ENCODE data around the gene GPR155.
"Not testable (repeated sequence)": the region's sequence is repeated elsewhere in the genome, so short reads cannot be mapped to it uniquely, and the experiment has no call there.

GPR155 gene

DNA sequence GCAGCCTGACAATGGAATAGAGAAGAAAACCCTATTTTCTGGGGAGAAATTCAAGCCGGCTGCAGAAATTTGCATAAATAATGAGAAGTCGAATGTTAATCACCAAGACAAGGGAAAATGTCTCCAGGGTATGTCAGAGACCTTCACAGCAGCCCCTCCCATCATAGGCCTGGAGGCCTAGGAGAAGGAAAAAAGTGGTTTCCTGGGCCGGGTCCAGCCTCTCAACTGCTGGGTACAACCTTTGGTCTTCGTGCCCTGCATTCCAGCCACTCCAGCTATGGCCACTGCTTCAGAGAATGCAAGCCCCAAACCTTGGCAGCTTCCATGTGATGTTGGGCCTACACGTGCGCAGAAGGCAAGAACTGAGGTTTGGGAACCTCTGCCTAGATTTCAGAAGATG, 97.3 kb downstream of the GPR155 start:
- H3K4me3 ChIP-seq (ENCODE audit: low read depth, low read length): no peak overlapping the region
- TF ChIP-seq, protein P1, sequence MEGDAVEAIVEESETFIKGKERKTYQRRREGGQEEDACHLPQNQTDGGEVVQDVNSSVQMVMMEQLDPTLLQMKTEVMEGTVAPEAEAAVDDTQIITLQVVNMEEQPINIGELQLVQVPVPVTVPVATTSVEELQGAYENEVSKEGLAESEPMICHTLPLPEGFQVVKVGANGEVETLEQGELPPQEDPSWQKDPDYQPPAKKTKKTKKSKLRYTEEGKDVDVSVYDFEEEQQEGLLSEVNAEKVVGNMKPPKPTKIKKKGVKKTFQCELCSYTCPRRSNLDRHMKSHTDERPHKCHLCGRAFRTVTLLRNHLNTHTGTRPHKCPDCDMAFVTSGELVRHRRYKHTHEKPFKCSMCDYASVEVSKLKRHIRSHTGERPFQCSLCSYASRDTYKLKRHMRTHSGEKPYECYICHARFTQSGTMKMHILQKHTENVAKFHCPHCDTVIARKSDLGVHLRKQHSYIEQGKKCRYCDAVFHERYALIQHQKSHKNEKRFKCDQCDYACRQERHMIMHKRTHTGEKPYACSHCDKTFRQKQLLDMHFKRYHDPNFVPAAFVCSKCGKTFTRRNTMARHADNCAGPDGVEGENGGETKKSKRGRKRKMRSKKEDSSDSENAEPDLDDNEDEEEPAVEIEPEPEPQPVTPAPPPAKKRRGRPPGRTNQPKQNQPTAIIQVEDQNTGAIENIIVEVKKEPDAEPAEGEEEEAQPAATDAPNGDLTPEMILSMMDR (IDR thresholded peaks at IDR 0.05; ENCODE audit: borderline replicate concordance, insufficient read depth, low read depth, low read length): no peak

DNA sequence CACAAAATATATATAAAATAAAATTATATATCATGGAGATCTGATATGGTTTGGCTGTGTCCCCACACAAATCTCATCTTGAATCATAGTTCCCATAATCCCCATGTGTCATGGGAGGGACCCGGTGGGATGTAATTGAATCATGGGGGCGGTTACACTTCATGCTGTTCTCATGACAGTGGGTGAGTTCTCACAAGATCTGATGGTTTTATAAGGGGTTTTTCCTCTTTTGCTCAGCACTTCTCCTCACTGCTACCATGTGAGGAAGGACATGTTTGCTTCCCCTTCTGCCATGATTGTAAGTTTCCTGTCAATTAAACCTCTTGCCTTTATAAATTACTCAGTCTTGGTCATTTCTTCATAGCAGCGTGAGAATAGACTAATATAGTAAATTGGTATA, 98.1 kb downstream of the GPR155 start:
- not testable (repeated sequence) for H3K4me3 ChIP-seq (ENCODE audit: low read depth, low read length)

DNA sequence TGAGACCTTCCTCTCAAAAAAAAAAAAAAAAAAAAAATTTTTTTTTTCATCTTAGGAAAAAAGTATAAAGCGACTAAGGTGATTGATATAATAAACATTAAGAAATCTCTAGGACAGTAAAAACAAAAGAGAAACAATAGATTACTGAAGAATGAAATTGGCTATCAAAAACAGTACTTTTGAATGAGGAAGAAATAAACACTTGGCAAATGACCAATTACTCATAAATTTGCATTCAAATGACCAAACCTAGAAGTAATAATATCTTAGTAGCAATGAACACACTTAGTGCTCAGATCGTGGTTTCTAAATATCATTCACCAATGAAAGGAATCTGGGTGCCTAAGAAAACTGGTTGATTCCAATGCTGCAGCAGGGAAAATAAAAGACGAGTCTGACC, 101.6 kb downstream of the GPR155 start:
- no peak overlapping the region for H3K4me3 ChIP-seq (ENCODE audit: low read depth, low read length)
- TF ChIP-seq, protein P1 (IDR thresholded peaks at IDR 0.05; ENCODE audit: borderline replicate concordance, insufficient read depth, low read depth, low read length): no peak

DNA sequence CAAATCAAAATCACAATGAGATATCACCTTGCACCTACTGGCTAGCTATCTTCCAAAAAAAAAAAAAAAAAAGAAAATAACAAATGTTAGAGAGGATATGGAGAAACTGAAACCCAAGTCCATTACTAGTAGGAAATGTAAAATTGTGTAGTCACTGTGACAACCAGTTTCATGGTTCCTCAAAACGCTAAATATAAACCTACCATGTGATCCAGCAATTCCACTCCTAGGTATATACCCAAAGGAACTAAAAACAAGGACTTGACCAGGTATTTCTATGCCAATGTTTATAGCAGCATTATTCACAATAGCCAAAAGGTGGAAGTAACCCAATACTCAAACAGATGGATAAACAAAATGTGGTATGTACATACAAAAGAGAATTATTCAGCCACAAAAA, 103.0 kb downstream of the GPR155 start:
- TF ChIP-seq, protein P1 (IDR thresholded peaks at IDR 0.05; ENCODE audit: borderline replicate concordance, insufficient read depth, low read depth, low read length): no peak
- H3K4me3 ChIP-seq (ENCODE audit: low read depth, low read length): no peak overlapping the region
